HepG2 (cell line): ENCODE results near the gene ASB16. TPM values are rescaled to one million over a fixed set of nuclear protein-coding genes. Genes with fewer than 3 reads are reported as not detected.

Source experiments
- AKAP8 ChIP-seq: sonication (generic); formaldehyde crosslinking; IDR thresholded peaks from 2 replicates; pipeline ENCODE4 v1.5.1; 2020; ENCODE audit warnings: mild to moderate bottlenecking, missing genetic modification reagents
- HNF4G ChIP-seq, 2 experiments: sonication (generic) in 1 of 2; formaldehyde crosslinking in 1 of 2; IDR thresholded peaks; 2 replicates each; pipeline versions ENCODE4 v1.4.0 to v1.6.1; 2011 to 2020; ENCODE audit warnings: borderline replicate concordance in 2 of 2, low read depth in 2 of 2, mild to moderate bottlenecking in 2 of 2, low read length in 1 of 2, missing genetic modification reagents in 1 of 2, moderate library complexity in 1 of 2
- KDM1A ChIP-seq: IDR thresholded peaks from 2 replicates; pipeline ENCODE4 v1.6.1; 2016; ENCODE audit warnings: missing compliant biosample characterization
- MEIS1 ChIP-seq: sonication (generic); formaldehyde crosslinking; IDR thresholded peaks from 2 replicates; pipeline ENCODE4 v1.9.0; 2021; ENCODE audit warnings: mild to moderate bottlenecking, missing genetic modification reagents, moderate library complexity, borderline replicate concordance
- NAIF1 ChIP-seq: sonication (generic); formaldehyde crosslinking; IDR thresholded peaks from 2 replicates; pipeline ENCODE4 v1.5.0; 2020; ENCODE audit warnings: mild to moderate bottlenecking, missing genetic modification reagents, borderline replicate concordance
- NFYC ChIP-seq: IDR thresholded peaks from 2 replicates; pipeline ENCODE4 v1.6.1; 2016; ENCODE audit warnings: missing genetic modification reagents, missing compliant biosample characterization
- PTBP1 ChIP-seq: fragments of 200-400 bp; formaldehyde crosslinking; IDR thresholded peaks from 2 replicates; pipeline ENCODE4 v1.6.1; 2018; ENCODE audit warnings: low read length, low read depth; ENCODE audit not compliant: poor library complexity, severe bottlenecking
- RAD51 ChIP-seq: fragments of 450-650 bp; IDR thresholded peaks from 2 replicates; pipeline ENCODE4 v1.6.1; 2016; ENCODE audit warnings: borderline replicate concordance
- RFX5 ChIP-seq: IDR thresholded peaks from 2 replicates; pipeline ENCODE4 v1.6.1; 2011; ENCODE audit warnings: low read depth, low read length, improper control_type of control experiment
- SNAPC2 ChIP-seq: sonication (generic); formaldehyde crosslinking; IDR thresholded peaks from 2 replicates; pipeline ENCODE4 v1.8.1; 2022; ENCODE audit warnings: mild to moderate bottlenecking, missing genetic modification reagents
- TIGD3 ChIP-seq: sonication (generic); formaldehyde crosslinking; IDR thresholded peaks from 2 replicates; pipeline ENCODE4 v1.5.1; 2020; ENCODE audit warnings: mild to moderate bottlenecking, missing genetic modification reagents, borderline replicate concordance
- ZBTB21 ChIP-seq: sonication (generic); formaldehyde crosslinking; IDR thresholded peaks from 2 replicates; pipeline ENCODE4 v1.4.0; 2020; ENCODE audit warnings: missing genetic modification reagents
- ZFP37 ChIP-seq: sonication (generic); formaldehyde crosslinking; IDR thresholded peaks from 2 replicates; pipeline ENCODE4 v1.4.0; 2020; ENCODE audit warnings: missing genetic modification reagents, borderline replicate concordance
- ZMYM2 ChIP-seq: sonication (generic); formaldehyde crosslinking; IDR thresholded peaks from 2 replicates; pipeline ENCODE4 v1.8.0; 2022; ENCODE audit warnings: mild to moderate bottlenecking, missing genetic modification reagents
- ZNF558 ChIP-seq: sonication (generic); formaldehyde crosslinking; IDR thresholded peaks from 2 replicates; pipeline ENCODE4 v1.9.0; 2022; ENCODE audit warnings: mild to moderate bottlenecking, missing genetic modification reagents, borderline replicate concordance
- ZNF790 ChIP-seq: sonication (generic); formaldehyde crosslinking; IDR thresholded peaks from 2 replicates; pipeline ENCODE4 v1.8.0; 2022; ENCODE audit warnings: missing genetic modification reagents, mild to moderate bottlenecking, borderline replicate concordance
- ZSCAN12 ChIP-seq: sonication (generic); formaldehyde crosslinking; IDR thresholded peaks from 2 replicates; pipeline ENCODE4 v1.9.0; 2021; ENCODE audit warnings: mild to moderate bottlenecking, missing genetic modification reagents
- polyA plus RNA-seq, 8 experiments: library from polyadenylated mRNA; depleted of rRNA in 3 of 8; stranded (reverse) in 7 of 8; unstranded in 1 of 8; fragments of >200 nt; fragmentation: Illumina TruSeq in 4 of 8; extraction: Trizol in 4 of 8; gene quantifications; 2 replicates each; pipeline versions ENCODE4 v1.2.1 to v1.2.3, GENCODE V29; 2011 to 2016; ENCODE audit warnings: low read depth in 4 of 8, missing spikeins in 1 of 8, mixed read lengths in 1 of 8; ENCODE audit not compliant: insufficient read depth in 1 of 8
- total RNA-seq, 5 experiments: library from RNA; depleted of rRNA; stranded (reverse); fragments of >200 nt; fragmentation: Illumina TruSeq; extraction: Trizol; gene quantifications; 2 replicates each; pipeline ENCODE4 v1.2.3, GENCODE V29; 2016; ENCODE audit warnings: low read depth in 1 of 5
- TF ChIP-seq, protein P1 (sequence below): sonication (generic); formaldehyde crosslinking; IDR thresholded peaks from 2 replicates; pipeline ENCODE4 v1.8.0; 2022; ENCODE audit warnings: mild to moderate bottlenecking, missing genetic modification reagents
- TF ChIP-seq, protein P2 (sequence below): sonication (generic); formaldehyde crosslinking; IDR thresholded peaks from 2 replicates; pipeline ENCODE4 v1.5.0; 2020; ENCODE audit warnings: mild to moderate bottlenecking, missing genetic modification reagents, borderline replicate concordance
- TF ChIP-seq, protein P3 (sequence below): sonication (generic); formaldehyde crosslinking; IDR thresholded peaks from 2 replicates; pipeline ENCODE4 v1.9.0; 2021; ENCODE audit warnings: missing genetic modification reagents, mild to moderate bottlenecking, borderline replicate concordance

The ASB16 gene
- total and polyA plus RNA-seq, 2 of the 13 experiments (the other 11 are each of a cell fraction or from before 2014, with no cell fraction given): 0.07 TPM; not detected in 1

DNA sequence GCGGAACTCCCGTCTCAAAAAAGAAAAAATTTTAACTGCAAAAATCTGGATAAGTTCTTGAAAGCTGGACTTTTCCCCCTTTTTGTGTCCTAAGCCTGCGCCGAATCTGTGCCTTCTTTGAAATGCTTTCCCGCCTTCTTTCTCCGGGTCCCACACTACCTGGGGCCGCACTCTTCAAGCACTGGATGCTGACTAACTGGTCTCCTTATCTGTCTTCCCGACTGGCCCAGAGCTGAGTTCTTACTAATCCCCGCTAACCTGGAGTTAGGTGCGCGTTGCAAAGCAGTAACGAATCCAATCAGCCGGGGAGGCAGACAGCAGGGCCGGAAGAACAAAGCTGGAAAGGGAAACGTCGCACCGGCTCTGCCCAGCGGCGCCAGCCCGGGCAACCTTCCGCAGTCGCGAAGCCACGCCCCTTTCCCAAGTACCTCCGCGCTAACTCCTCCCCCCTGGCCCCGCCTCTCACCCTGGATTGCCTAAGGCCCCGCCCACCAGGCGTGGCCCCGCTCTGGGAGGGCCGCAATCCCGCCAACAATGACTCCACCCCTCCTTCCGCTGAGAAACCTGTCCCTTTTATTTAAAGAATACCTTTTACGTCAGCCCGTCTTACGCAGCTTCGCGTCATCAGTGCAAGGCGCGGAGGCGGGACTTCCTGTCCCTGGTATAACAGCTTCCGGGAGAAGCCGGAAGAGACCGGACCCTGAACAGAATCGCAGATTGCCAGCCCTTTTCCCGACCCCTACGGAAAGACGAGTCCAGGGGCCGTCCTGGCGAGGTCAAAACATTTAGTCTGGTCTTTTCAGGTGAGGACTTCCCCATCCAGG, 16.0 kb downstream of the ASB16 start, which contains the start of gene TMUB2 (continued):
- TF ChIP-seq, protein P1, sequence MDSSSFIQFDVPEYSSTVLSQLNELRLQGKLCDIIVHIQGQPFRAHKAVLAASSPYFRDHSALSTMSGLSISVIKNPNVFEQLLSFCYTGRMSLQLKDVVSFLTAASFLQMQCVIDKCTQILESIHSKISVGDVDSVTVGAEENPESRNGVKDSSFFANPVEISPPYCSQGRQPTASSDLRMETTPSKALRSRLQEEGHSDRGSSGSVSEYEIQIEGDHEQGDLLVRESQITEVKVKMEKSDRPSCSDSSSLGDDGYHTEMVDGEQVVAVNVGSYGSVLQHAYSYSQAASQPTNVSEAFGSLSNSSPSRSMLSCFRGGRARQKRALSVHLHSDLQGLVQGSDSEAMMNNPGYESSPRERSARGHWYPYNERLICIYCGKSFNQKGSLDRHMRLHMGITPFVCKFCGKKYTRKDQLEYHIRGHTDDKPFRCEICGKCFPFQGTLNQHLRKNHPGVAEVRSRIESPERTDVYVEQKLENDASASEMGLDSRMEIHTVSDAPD: no peak; the same call in 1 of the 2 replicates
- peak; percentile 84; the same call in 1 of the 2 replicates for TF ChIP-seq SNAPC2 (CRISPR knock-in tag)
- peak; percentile 6; the same call in 1 of the 2 replicates for TF ChIP-seq KDM1A
- TF ChIP-seq PTBP1: no peak
- TF ChIP-seq, protein P2, sequence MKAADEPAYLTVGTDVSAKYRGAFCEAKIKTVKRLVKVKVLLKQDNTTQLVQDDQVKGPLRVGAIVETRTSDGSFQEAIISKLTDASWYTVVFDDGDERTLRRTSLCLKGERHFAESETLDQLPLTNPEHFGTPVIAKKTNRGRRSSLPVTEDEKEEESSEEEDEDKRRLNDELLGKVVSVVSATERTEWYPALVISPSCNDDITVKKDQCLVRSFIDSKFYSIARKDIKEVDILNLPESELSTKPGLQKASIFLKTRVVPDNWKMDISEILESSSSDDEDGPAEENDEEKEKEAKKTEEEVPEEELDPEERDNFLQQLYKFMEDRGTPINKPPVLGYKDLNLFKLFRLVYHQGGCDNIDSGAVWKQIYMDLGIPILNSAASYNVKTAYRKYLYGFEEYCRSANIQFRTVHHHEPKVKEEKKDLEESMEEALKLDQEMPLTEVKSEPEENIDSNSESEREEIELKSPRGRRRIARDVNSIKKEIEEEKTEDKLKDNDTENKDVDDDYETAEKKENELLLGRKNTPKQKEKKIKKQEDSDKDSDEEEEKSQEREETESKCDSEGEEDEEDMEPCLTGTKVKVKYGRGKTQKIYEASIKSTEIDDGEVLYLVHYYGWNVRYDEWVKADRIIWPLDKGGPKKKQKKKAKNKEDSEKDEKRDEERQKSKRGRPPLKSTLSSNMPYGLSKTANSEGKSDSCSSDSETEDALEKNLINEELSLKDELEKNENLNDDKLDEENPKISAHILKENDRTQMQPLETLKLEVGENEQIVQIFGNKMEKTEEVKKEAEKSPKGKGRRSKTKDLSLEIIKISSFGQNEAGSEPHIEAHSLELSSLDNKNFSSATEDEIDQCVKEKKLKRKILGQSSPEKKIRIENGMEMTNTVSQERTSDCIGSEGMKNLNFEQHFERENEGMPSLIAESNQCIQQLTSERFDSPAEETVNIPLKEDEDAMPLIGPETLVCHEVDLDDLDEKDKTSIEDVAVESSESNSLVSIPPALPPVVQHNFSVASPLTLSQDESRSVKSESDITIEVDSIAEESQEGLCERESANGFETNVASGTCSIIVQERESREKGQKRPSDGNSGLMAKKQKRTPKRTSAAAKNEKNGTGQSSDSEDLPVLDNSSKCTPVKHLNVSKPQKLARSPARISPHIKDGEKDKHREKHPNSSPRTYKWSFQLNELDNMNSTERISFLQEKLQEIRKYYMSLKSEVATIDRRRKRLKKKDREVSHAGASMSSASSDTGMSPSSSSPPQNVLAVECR (CRISPR knock-in tag): peak; percentile 83; the same call in 1 of the 2 replicates
- TF ChIP-seq, protein P3, sequence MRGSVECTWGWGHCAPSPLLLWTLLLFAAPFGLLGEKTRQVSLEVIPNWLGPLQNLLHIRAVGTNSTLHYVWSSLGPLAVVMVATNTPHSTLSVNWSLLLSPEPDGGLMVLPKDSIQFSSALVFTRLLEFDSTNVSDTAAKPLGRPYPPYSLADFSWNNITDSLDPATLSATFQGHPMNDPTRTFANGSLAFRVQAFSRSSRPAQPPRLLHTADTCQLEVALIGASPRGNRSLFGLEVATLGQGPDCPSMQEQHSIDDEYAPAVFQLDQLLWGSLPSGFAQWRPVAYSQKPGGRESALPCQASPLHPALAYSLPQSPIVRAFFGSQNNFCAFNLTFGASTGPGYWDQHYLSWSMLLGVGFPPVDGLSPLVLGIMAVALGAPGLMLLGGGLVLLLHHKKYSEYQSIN: no peak
- peak; percentile 52; the same call in 1 of the 2 replicates for TF ChIP-seq NFYC (CRISPR knock-in tag)
- peak; percentile 78 for TF ChIP-seq MEIS1 (CRISPR knock-in tag)
- peak; percentile 55; the same call in 1 of the 2 replicates for TF ChIP-seq TIGD3
- peak; percentile 46; the same call in 1 of the 2 replicates for TF ChIP-seq AKAP8 (CRISPR knock-in tag)
- TF ChIP-seq ZMYM2: peak; percentile 89; the same call in 1 of the 2 replicates
- peak; percentile 64; the same call in 1 of the 2 replicates for TF ChIP-seq ZFP37 (CRISPR knock-in tag)
- TF ChIP-seq ZNF790 (CRISPR knock-in tag): no peak
- TF ChIP-seq HNF4G (IDR thresholded peaks at IDR 0.05; ENCODE audit: borderline replicate concordance, low read depth, low read length): peak; percentile 16; the same call in 1 of the 2 replicates
- no peak; the same call in 1 of the 2 replicates for TF ChIP-seq HNF4G (CRISPR knock-in tag; IDR thresholded peaks at IDR 0.05; ENCODE audit: borderline replicate concordance, low read depth)
- TF ChIP-seq ZBTB21: peak; percentile 100
- TF ChIP-seq RFX5: peak; percentile 40
- no peak for TF ChIP-seq ZNF558 (CRISPR knock-in tag)
- TF ChIP-seq ZSCAN12 (CRISPR knock-in tag): no peak
- no peak for TF ChIP-seq NAIF1 (CRISPR knock-in tag)
- no peak for TF ChIP-seq RAD51
